GM12878 (cell line): ENCODE data around the gene RANBP9. TPM values are rescaled to one million over a fixed set of nuclear protein-coding genes. Genes with fewer than 3 reads are reported as not detected.
A peak's percentile ranks its signal among the peaks of the same experiment; 100 is the strongest.

ENCODE experiments used
- CBFB ChIP-seq: IDR thresholded peaks from 2 replicates; pipeline ENCODE4 v1.6.1; 2016; ENCODE audit warnings: antibody characterized with exemption, low read depth
- CBX5 ChIP-seq: sonication (generic); IDR thresholded peaks from 2 replicates; pipeline ENCODE4 v1.6.1; 2016; ENCODE audit warnings: low read depth, moderate library complexity, mild to moderate bottlenecking, inconsistent platforms
- ESRRA ChIP-seq: IDR thresholded peaks from 2 replicates; pipeline ENCODE4 v1.6.1; 2012; ENCODE audit warnings: mild to moderate bottlenecking, low read length, improper control_type of control experiment
- ETV6 ChIP-seq, 2 experiments: fragments of 450-650 bp in 1 of 2; IDR thresholded peaks in 1 of 2; conservative IDR thresholded peaks in 1 of 2; 2 replicates each; pipeline ENCODE4 v1.6.1; 2014; ENCODE audit warnings: antibody characterized with exemption in 1 of 2, borderline replicate concordance in 1 of 2, low read depth in 1 of 2, mild to moderate bottlenecking in 1 of 2, moderate library complexity in 1 of 2
- FOS ChIP-seq: IDR thresholded peaks from 3 replicates; pipeline ENCODE4 v1.6.1; 2011; ENCODE audit warnings: borderline replicate concordance; ENCODE audit not compliant: insufficient read length; ENCODE audit errors: extremely low read depth
- FOXM1 ChIP-seq: IDR thresholded peaks from 2 replicates; pipeline ENCODE4 v1.6.1; 2012; ENCODE audit warnings: low read depth, mild to moderate bottlenecking, inconsistent platforms, low read length, moderate library complexity
- GATAD2B ChIP-seq: fragments of 450-650 bp; conservative IDR thresholded peaks from 2 replicates; pipeline ENCODE4 v1.6.1; 2017; ENCODE audit warnings: low read depth, mild to moderate bottlenecking, moderate library complexity
- KLF5 ChIP-seq: fragments of 450-650 bp; IDR thresholded peaks from 2 replicates; pipeline ENCODE4 v1.6.1; 2014; ENCODE audit warnings: mild to moderate bottlenecking; ENCODE audit not compliant: partially characterized antibody
- NR2C2 ChIP-seq: IDR thresholded peaks from 2 replicates; pipeline ENCODE4 v1.6.1; 2011; ENCODE audit warnings: borderline replicate concordance, low read depth; ENCODE audit not compliant: control insufficient read depth, insufficient read length
- RAD21 ChIP-seq: IDR thresholded peaks from 2 replicates; pipeline ENCODE4 v1.6.1; 2011; ENCODE audit warnings: mild to moderate bottlenecking, low read depth, low read length, moderate library complexity; ENCODE audit not compliant: insufficient read depth
- RBBP5 ChIP-seq: fragments of 200-600 bp; sonication (generic); conservative IDR thresholded peaks from 2 replicates; pipeline ENCODE4 v1.6.1; 2016
- SMAD1 ChIP-seq: fragments of 450-650 bp; IDR thresholded peaks from 2 replicates; pipeline ENCODE4 v1.6.1; 2018; ENCODE audit warnings: mild to moderate bottlenecking, low read depth; ENCODE audit not compliant: partially characterized antibody
- SREBF1 ChIP-seq: IDR thresholded peaks from 2 replicates; pipeline ENCODE4 v1.6.1; 2012; ENCODE audit warnings: mild to moderate bottlenecking, low read length
- TAF1 ChIP-seq: IDR thresholded peaks from 2 replicates; pipeline ENCODE4 v1.6.1; 2011; ENCODE audit warnings: mild to moderate bottlenecking, low read depth, low read length, borderline replicate concordance
- TARDBP ChIP-seq: IDR thresholded peaks from 2 replicates; pipeline ENCODE4 v1.6.1; 2016; ENCODE audit warnings: borderline replicate concordance
- TCF12 ChIP-seq: IDR thresholded peaks from 2 replicates; pipeline ENCODE4 v1.6.1; 2011; ENCODE audit warnings: low read depth, mild to moderate bottlenecking, low read length
- ZNF217 ChIP-seq: fragments of 450-650 bp; IDR thresholded peaks from 2 replicates; pipeline ENCODE4 v1.6.1; 2017; ENCODE audit warnings: antibody characterized with exemption, mild to moderate bottlenecking
- polyA plus RNA-seq, 11 experiments: library from polyadenylated mRNA; depleted of rRNA in 4 of 11; unstranded in 6 of 11; stranded (reverse) in 5 of 11; fragments of >200 nt; fragmentation: Nextera tagmentation in 4 of 11; fragmentation: Illumina TruSeq in 1 of 11; extraction: Ambion mirVana in 4 of 11; extraction: Trizol in 1 of 11; gene quantifications; 1 replicate in 1 of 11; 2 replicates in 10 of 11; pipeline versions ENCODE4 v1.2.1 to v1.2.3, GENCODE V29; 2011 to 2016; ENCODE audit warnings: inconsistent platforms in 2 of 11, missing spikeins in 2 of 11, low read depth in 1 of 11
- total RNA-seq, 4 experiments: library from RNA; depleted of rRNA in 3 of 4; stranded (reverse); fragments of >200 nt in 3 of 4; fragmentation: Illumina TruSeq in 1 of 4; extraction: Trizol in 1 of 4; gene quantifications; 2 replicates each; pipeline versions ENCODE4 v1.2.1 to v1.2.3, GENCODE V29; 2013 to 2021
- TF ChIP-seq, protein P1 (sequence below): fragments of 450-650 bp; IDR thresholded peaks from 2 replicates; pipeline ENCODE4 v1.6.1; 2017; ENCODE audit warnings: mild to moderate bottlenecking, moderate library complexity
- TF ChIP-seq, protein P2 (sequence below): fragments of 450-650 bp; IDR thresholded peaks from 2 replicates; pipeline ENCODE4 v1.6.1; 2018; ENCODE audit warnings: borderline replicate concordance, mild to moderate bottlenecking; ENCODE audit not compliant: partially characterized antibody
- TF ChIP-seq, protein P3 (sequence below): fragments of 450-650 bp; IDR thresholded peaks from 2 replicates; pipeline ENCODE4 v1.6.1; 2016; ENCODE audit warnings: mild to moderate bottlenecking
- TF ChIP-seq, protein P4 (sequence below): fragments of 150-350 bp; IDR thresholded peaks from 2 replicates; pipeline ENCODE4 v1.6.1; 2016; ENCODE audit warnings: low read depth, low read length

Gene RANBP9
- total and polyA plus RNA-seq, 10 of the 15 experiments (the other 5 are each of a cell fraction or from before 2014, with no cell fraction given), result 3.7 to 43.1 (median 16.2) TPM

DNA sequence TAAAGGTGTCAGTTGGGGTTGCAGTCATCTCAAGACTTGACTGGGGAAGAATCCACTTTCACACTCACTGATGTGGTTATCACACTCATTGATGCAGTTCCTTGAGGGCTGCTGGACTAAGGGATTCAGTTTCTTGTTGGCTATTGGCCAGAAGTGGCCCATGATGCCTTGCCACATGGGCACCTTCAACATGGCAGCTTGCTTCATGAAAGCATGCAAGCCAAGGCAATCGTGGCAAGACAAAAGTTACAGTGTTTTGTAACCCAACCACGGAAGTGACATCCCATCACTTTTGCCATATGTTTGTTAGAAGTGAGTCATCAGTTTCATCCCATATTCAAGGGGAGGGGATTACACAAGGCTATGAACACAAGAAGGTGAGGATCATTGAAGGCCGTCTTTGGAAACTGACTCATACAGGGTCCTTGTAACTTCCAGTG lies 3.8 kb upstream of the RANBP9 start (continued):
- TF ChIP-seq ESRRA (no peak), GATAD2B (no peak), CBX5 (0 out of 2 replicates have a peak, but pooled peaks have one; percentile 40), SMAD1 (no peak), SREBF1 (no peak), NR2C2 (no peak), ETV6 (conservative IDR thresholded peaks at IDR 0.05 in 1 of 2, IDR thresholded peaks at IDR 0.05 in 1 of 2; ENCODE audit: borderline replicate concordance in 1 of 2, low read depth in 1 of 2) (peak in 1 of 2 experiments; percentile 44; a peak in 1 of 4 replicates), KLF5 (no peak), CBFB (no peak), TARDBP (no peak), RBBP5 (no peak), RAD21 (no peak), FOXM1 (peak; percentile 51; the same call in 1 of the 2 replicates), FOS (no peak), TCF12 (0 out of 2 replicates have a peak, but pooled peaks have one; percentile 12), ZNF217 (no peak), TAF1 (no peak)
- TF ChIP-seq, protein P1, sequence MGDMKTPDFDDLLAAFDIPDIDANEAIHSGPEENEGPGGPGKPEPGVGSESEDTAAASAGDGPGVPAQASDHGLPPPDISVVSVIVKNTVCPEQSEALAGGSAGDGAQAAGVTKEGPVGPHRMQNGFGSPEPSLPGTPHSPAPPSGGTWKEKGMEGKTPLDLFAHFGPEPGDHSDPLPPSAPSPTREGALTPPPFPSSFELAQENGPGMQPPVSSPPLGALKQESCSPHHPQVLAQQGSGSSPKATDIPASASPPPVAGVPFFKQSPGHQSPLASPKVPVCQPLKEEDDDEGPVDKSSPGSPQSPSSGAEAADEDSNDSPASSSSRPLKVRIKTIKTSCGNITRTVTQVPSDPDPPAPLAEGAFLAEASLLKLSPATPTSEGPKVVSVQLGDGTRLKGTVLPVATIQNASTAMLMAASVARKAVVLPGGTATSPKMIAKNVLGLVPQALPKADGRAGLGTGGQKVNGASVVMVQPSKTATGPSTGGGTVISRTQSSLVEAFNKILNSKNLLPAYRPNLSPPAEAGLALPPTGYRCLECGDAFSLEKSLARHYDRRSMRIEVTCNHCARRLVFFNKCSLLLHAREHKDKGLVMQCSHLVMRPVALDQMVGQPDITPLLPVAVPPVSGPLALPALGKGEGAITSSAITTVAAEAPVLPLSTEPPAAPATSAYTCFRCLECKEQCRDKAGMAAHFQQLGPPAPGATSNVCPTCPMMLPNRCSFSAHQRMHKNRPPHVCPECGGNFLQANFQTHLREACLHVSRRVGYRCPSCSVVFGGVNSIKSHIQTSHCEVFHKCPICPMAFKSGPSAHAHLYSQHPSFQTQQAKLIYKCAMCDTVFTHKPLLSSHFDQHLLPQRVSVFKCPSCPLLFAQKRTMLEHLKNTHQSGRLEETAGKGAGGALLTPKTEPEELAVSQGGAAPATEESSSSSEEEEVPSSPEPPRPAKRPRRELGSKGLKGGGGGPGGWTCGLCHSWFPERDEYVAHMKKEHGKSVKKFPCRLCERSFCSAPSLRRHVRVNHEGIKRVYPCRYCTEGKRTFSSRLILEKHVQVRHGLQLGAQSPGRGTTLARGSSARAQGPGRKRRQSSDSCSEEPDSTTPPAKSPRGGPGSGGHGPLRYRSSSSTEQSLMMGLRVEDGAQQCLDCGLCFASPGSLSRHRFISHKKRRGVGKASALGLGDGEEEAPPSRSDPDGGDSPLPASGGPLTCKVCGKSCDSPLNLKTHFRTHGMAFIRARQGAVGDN, result no peak
- TF ChIP-seq, protein P2, sequence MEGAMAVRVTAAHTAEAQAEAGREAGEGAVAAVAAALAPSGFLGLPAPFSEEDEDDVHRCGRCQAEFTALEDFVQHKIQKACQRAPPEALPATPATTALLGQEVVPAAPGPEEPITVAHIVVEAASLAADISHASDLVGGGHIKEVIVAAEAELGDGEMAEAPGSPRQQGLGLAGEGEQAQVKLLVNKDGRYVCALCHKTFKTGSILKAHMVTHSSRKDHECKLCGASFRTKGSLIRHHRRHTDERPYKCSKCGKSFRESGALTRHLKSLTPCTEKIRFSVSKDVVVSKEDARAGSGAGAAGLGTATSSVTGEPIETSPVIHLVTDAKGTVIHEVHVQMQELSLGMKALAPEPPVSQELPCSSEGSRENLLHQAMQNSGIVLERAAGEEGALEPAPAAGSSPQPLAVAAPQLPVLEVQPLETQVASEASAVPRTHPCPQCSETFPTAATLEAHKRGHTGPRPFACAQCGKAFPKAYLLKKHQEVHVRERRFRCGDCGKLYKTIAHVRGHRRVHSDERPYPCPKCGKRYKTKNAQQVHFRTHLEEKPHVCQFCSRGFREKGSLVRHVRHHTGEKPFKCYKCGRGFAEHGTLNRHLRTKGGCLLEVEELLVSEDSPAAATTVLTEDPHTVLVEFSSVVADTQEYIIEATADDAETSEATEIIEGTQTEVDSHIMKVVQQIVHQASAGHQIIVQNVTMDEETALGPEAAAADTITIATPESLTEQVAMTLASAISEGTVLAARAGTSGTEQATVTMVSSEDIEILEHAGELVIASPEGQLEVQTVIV, result no peak
- TF ChIP-seq, protein P3, sequence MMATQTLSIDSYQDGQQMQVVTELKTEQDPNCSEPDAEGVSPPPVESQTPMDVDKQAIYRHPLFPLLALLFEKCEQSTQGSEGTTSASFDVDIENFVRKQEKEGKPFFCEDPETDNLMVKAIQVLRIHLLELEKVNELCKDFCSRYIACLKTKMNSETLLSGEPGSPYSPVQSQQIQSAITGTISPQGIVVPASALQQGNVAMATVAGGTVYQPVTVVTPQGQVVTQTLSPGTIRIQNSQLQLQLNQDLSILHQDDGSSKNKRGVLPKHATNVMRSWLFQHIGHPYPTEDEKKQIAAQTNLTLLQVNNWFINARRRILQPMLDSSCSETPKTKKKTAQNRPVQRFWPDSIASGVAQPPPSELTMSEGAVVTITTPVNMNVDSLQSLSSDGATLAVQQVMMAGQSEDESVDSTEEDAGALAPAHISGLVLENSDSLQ, result no peak
- TF ChIP-seq, protein P4, sequence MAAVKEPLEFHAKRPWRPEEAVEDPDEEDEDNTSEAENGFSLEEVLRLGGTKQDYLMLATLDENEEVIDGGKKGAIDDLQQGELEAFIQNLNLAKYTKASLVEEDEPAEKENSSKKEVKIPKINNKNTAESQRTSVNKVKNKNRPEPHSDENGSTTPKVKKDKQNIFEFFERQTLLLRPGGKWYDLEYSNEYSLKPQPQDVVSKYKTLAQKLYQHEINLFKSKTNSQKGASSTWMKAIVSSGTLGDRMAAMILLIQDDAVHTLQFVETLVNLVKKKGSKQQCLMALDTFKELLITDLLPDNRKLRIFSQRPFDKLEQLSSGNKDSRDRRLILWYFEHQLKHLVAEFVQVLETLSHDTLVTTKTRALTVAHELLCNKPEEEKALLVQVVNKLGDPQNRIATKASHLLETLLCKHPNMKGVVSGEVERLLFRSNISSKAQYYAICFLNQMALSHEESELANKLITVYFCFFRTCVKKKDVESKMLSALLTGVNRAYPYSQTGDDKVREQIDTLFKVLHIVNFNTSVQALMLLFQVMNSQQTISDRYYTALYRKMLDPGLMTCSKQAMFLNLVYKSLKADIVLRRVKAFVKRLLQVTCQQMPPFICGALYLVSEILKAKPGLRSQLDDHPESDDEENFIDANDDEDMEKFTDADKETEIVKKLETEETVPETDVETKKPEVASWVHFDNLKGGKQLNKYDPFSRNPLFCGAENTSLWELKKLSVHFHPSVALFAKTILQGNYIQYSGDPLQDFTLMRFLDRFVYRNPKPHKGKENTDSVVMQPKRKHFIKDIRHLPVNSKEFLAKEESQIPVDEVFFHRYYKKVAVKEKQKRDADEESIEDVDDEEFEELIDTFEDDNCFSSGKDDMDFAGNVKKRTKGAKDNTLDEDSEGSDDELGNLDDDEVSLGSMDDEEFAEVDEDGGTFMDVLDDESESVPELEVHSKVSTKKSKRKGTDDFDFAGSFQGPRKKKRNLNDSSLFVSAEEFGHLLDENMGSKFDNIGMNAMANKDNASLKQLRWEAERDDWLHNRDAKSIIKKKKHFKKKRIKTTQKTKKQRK, result no peak
